GM12873 (cell line): ENCODE results near the gene PLIN4.

ENCODE experiments used
- CTCF ChIP-seq: IDR thresholded peaks from 2 replicates; pipeline ENCODE4 v1.5.1; 2012; ENCODE audit warnings: low read depth, mild to moderate bottlenecking, moderate library complexity, low read length, control low read depth; ENCODE audit not compliant: insufficient read depth; ENCODE audit errors: missing control alignments

PLIN4 gene

GRCh38 chr19:4550479-4551050, 32.3 kb upstream of the PLIN4 start:
- TF ChIP-seq CTCF: no peak

- TF ChIP-seq CTCF: no peak
Measured at GRCh38 chr19:4550018-4550417, 31.7 kb upstream of the PLIN4 start.

GRCh38 chr19:4548238-4548584, 29.9 kb upstream of the PLIN4 start:
- no peak for TF ChIP-seq CTCF

- peak; percentile 63 for TF ChIP-seq CTCF
Measured at GRCh38 chr19:4547303-4548237, 29.3 kb upstream of the PLIN4 start.

- TF ChIP-seq CTCF: no peak
Measured at GRCh38 chr19:4543842-4544647, 25.8 kb upstream of the PLIN4 start.

GRCh38 chr19:4542896-4543841, 24.9 kb upstream of the PLIN4 start:
- no peak for TF ChIP-seq CTCF
